Stomach (tissue), 9 donors: ENCODE results near the gene SMIM1. TPM values are rescaled to one million over a fixed set of nuclear protein-coding genes. Genes with fewer than 3 reads are reported as not detected.

Experiments
- DNase-seq, 2 donors: peaks; one replicate each; pipeline versions ENCODE4 v3.0.0 to v3.0.0-alpha.2; 2013 to 2019
- H3K27ac ChIP-seq, 5 donors: fragments of 200-600 bp in 4 of 5; sonication (generic) in 4 of 5; one replicate each; pipeline ENCODE4 v1.5.1; 2013 to 2019; ENCODE audit warnings: mild to moderate bottlenecking in 1 of 5, moderate library complexity in 1 of 5
- H3K27me3 ChIP-seq, 3 donors: fragments of 200-600 bp; sonication (generic); one replicate each; pipeline ENCODE4 v1.5.1; 2017 to 2019; ENCODE audit warnings: mixed run types in 1 of 3
- H3K36me3 ChIP-seq, 4 donors: fragments of 200-600 bp; sonication (generic); 1 replicate in 3 of 4; 2 replicates in 1 of 4; pipeline ENCODE4 v1.5.1; 2016 to 2019
- H3K4me1 ChIP-seq, 4 donors: fragments of 200-600 bp; sonication (generic); one replicate each; pipeline ENCODE4 v1.5.1; 2016 to 2019
- H3K4me3 ChIP-seq, 4 donors: fragments of 200-600 bp; sonication (generic) in 3 of 4; one replicate each; pipeline ENCODE4 v1.5.1; 2016 to 2019; ENCODE audit warnings: mild to moderate bottlenecking in 1 of 4
- H3K9me3 ChIP-seq, 4 donors: fragments of 200-600 bp; sonication (generic); one replicate each; pipeline ENCODE4 v1.5.1; 2016 to 2019
- CTCF ChIP-seq, 7 experiments: fragments of 450-650 bp in 4 of 7; fragments of 200-600 bp in 3 of 7; sonication (generic) in 3 of 7; IDR thresholded peaks; one replicate each; pipeline ENCODE4 v1.5.1; 2016 to 2019; ENCODE audit warnings: antibody characterized with exemption in 7 of 7, control low read depth in 2 of 7, mild to moderate bottlenecking in 1 of 7
- EP300 ChIP-seq: sonication (generic); formaldehyde crosslinking; IDR thresholded peaks from one replicate; pipeline ENCODE4 v1.6.1; 2017; ENCODE audit warnings: antibody characterized with exemption
- POLR2A ChIP-seq, 4 donors: fragments of 450-650 bp; IDR thresholded peaks; one replicate each; pipeline ENCODE4 v1.6.1; 2016; ENCODE audit warnings: antibody characterized with exemption in 4 of 4, control low read depth in 2 of 4, mild to moderate bottlenecking in 1 of 4, moderate library complexity in 1 of 4
- POLR2AphosphoS5 ChIP-seq, 3 donors: sonication (generic); formaldehyde crosslinking; IDR thresholded peaks; one replicate each; pipeline ENCODE4 v1.6.1; 2016; ENCODE audit warnings: antibody characterized with exemption in 3 of 3
- WGBS, 5 donors: extraction: QIAGEN DNeasy Blood & Tissue Kit in 3 of 5; methylation state at CpG; one replicate each; pipeline versions ENCODE4 v1.1.5 to v1.1.7; 2013 to 2018; 5-methylcytosine and 5-hydroxymethylcytosine counted together
- intact Hi-C: fragments of 100-400 bp; cut with DNase I; formaldehyde crosslinking; loops from one replicate; pipeline ENCODE4 v1.15.1; 2023; ENCODE audit warnings: low total_unique reads
- polyA plus RNA-seq, 3 donors: library from polyadenylated mRNA; stranded (reverse); fragments of 200-250 nt; gene quantifications; one replicate each; pipeline ENCODE4 v1.2.3, GENCODE V29; 2013
- total RNA-seq, 5 donors: library from RNA; depleted of rRNA; stranded (reverse); fragments of >200 nt; gene quantifications; one replicate each; pipeline versions ENCODE4 v1.1.0 to v1.2.3, GENCODE V29; 2014 to 2016
- donor health status: healthy with polysubstance abuse.
- donor health status: Bipolar disorder and iron deficiency.
- donor health status: healthy.

SMIM1 gene
- total and polyA plus RNA-seq, 8 donors, result 7.3 to 26.5 (median 12.5) TPM; not detected in 5

DNA sequence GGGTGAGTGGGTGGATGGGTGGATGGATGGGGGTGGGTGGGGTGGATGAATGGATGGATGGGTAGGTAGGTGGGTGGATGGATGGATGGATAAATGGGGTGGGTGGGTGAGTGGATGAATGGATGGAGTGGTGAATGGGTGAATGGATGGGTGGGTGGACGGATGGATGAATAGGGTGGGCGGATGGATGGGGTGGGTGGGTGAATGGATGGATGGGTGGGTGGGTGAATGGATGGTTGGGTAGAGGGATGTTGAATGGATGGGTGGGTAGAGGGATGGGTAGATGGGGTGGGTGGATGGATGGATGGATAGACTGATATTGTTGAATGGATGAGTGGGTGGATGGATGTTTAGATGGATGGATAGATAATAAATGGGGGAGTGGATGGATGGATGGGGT, 47.2 kb upstream of the SMIM1 start:
- intact Hi-C loops, result no loop called here
- H3K4me1 ChIP-seq, result no peaks in the 10 kb centered on the region
- TF ChIP-seq CTCF (IDR thresholded peaks at IDR 0.05) (no peak), POLR2A (IDR thresholded peaks at IDR 0.05) (no peak), POLR2AphosphoS5 (IDR thresholded peaks at IDR 0.05) (no peak), EP300 (no peak)
- no peaks in the 10 kb centered on the region for H3K36me3 ChIP-seq
- H3K9me3 ChIP-seq, result no peaks in the 10 kb centered on the region
- H3K27me3 ChIP-seq, result peaks cover 0 to 69% (median 10%) of the 10 kb centered on the region in 3 donors
- no peak overlapping the region for H3K4me3 ChIP-seq
- no peak for DNase-seq
- 80 to 96% (median 93%) methylated on average over 2 of the region's 2 CpGs for WGBS, 5 donors
- no peak overlapping the region for H3K27ac ChIP-seq

DNA sequence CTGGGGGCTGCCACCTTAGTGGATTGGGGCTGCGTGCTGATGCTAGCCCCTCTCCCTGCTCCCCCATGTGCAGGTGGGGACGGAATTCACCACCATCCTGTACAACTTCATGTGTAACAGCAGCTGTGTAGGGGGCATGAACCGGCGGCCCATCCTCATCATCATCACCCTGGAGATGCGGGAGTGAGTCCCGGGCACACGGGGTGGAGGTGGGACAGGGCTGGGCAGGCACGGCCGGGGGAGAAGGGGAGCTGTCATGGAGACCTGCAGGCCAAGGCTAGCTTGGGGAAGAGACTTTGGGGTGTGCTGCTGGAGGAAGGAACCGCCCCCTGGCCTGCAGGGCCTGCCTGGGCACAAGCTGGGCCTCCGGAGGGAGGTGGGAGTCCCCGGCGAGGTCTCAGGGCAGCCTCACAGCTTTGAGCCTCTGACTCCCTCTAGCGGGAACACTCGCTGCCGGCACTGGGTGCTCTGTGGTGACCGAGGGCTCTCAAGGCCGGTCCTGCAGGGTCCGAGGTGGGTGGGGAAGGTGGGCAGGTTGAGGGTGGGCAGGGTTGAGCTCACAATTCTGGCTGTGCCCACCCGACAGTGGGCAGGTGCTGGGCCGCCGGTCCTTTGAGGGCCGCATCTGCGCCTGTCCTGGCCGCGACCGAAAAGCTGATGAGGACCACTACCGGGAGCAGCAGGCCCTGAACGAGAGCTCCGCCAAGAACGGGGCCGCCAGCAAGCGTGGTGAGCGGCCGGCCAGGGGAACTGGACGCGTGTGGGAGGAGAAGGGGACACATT, 45.3 kb upstream of the SMIM1 start:
- peak; percentile 30 to 69 for DNase-seq
- no peak overlapping the region for H3K4me3 ChIP-seq
- peaks cover 0 to 4% (median 1%) of the 10 kb centered on the region in 4 donors for H3K4me1 ChIP-seq
- no peak for TF ChIP-seq POLR2AphosphoS5 (IDR thresholded peaks at IDR 0.05)
- TF ChIP-seq CTCF (IDR thresholded peaks at IDR 0.05), result no peak
- no peak for TF ChIP-seq POLR2A (IDR thresholded peaks at IDR 0.05)
- no peak for TF ChIP-seq EP300
- H3K9me3 ChIP-seq, result no peaks in the 10 kb centered on the region
- intact Hi-C loops, result no loop called here
- 51 to 69% (median 57%) methylated on average over 18 to 37 of the region's 37 CpGs for WGBS, 5 donors
- no peaks in the 10 kb centered on the region for H3K36me3 ChIP-seq
- H3K27me3 ChIP-seq, result peaks cover 0 to 84% (median 28%) of the 10 kb centered on the region in 3 donors
- H3K27ac ChIP-seq, result no peak overlapping the region

- intact Hi-C loops, result no loop called here
Observed at GRCh38 chr1:3727825-3728776, 44.4 kb upstream of the SMIM1 start.

More at GRCh38 chr1:3727825-3728776, 44.4 kb upstream of the SMIM1 start:
- H3K4me3 ChIP-seq, result no peak overlapping the region
- DNase-seq, result no peak
- H3K4me1 ChIP-seq, result peaks cover 0 to 12% (median 8%) of the 10 kb centered on the region in 4 donors
- peaks cover 0 to 93% (median 36%) of the 10 kb centered on the region in 3 donors for H3K27me3 ChIP-seq
- H3K27ac ChIP-seq, result no peak overlapping the region
- H3K9me3 ChIP-seq, result no peaks in the 10 kb centered on the region
- TF ChIP-seq CTCF (IDR thresholded peaks at IDR 0.05) (no peak), POLR2A (IDR thresholded peaks at IDR 0.05) (no peak), EP300 (no peak), POLR2AphosphoS5 (IDR thresholded peaks at IDR 0.05) (no peak)
- H3K36me3 ChIP-seq, result no peaks in the 10 kb centered on the region
- 75 to 82% (median 79%) methylated on average over 15 to 31 of the region's 31 CpGs for WGBS, 5 donors
